K562 (cell line): ENCODE data around the gene BPHL. TPM values are rescaled to one million over a fixed set of nuclear protein-coding genes. Genes with fewer than 3 reads are reported as not detected.

ENCODE experiments used
- AFF4 ChIP-seq: sonication (generic); formaldehyde crosslinking; IDR thresholded peaks from 2 replicates; pipeline ENCODE4 v1.8.0; 2023; ENCODE audit warnings: mild to moderate bottlenecking, missing genetic modification reagents
- CTBP1 ChIP-seq: fragments of 450-650 bp; IDR thresholded peaks from 2 replicates; pipeline ENCODE4 v1.6.1; 2016; ENCODE audit warnings: borderline replicate concordance
- E2F1 ChIP-seq: sonication (generic); formaldehyde crosslinking; IDR thresholded peaks from 2 replicates; pipeline ENCODE4 v1.8.1; 2023; ENCODE audit warnings: mild to moderate bottlenecking, missing genetic modification reagents, moderate library complexity
- E2F8 ChIP-seq: fragments of 450-650 bp; IDR thresholded peaks from 2 replicates; pipeline ENCODE4 v1.7.1; 2018; ENCODE audit warnings: mild to moderate bottlenecking, low read depth; ENCODE audit not compliant: partially characterized antibody
- MAX ChIP-seq: sonication (generic); formaldehyde crosslinking; IDR thresholded peaks from 2 replicates; pipeline ENCODE4 v1.9.0; 2022; ENCODE audit warnings: mild to moderate bottlenecking, missing genetic modification reagents
- NR1H2 ChIP-seq: sonication (generic); formaldehyde crosslinking; IDR thresholded peaks from 2 replicates; pipeline ENCODE4 v1.4.0; 2020; ENCODE audit warnings: mild to moderate bottlenecking, missing genetic modification reagents
- RBFOX2 ChIP-seq: fragments of 200-400 bp; formaldehyde crosslinking; IDR thresholded peaks from 2 replicates; pipeline ENCODE4 v1.6.1; 2017; ENCODE audit warnings: low read depth, mild to moderate bottlenecking, low read length, moderate library complexity
- RBM25 ChIP-seq: fragments of 200-400 bp; formaldehyde crosslinking; IDR thresholded peaks from 2 replicates; pipeline ENCODE4 v1.6.1; 2018; ENCODE audit warnings: low read length, low read depth, moderate library complexity; ENCODE audit not compliant: severe bottlenecking
- TARDBP ChIP-seq: fragments of 450-650 bp; IDR thresholded peaks from 2 replicates; pipeline ENCODE4 v1.6.1; 2016
- ZBTB2 ChIP-seq: fragments of 450-650 bp; IDR thresholded peaks from 2 replicates; pipeline ENCODE4 v1.6.1; 2016; ENCODE audit warnings: antibody characterized with exemption
- ZBTB9 ChIP-seq: fragments of 450-650 bp; formaldehyde crosslinking; IDR thresholded peaks from 2 replicates; pipeline ENCODE4 v1.4.0; 2020; ENCODE audit warnings: mild to moderate bottlenecking, moderate library complexity
- ZNF431 ChIP-seq: sonication (generic); formaldehyde crosslinking; IDR thresholded peaks from 2 replicates; pipeline ENCODE4 v1.8.0; 2022; ENCODE audit warnings: mild to moderate bottlenecking, missing genetic modification reagents
- ZNF639 ChIP-seq, 2 experiments: fragments of 200-800 bp in 1 of 2; sonication (Bioruptor generic) in 1 of 2; sonication (generic) in 1 of 2; formaldehyde crosslinking in 1 of 2; IDR thresholded peaks in 1 of 2; conservative IDR thresholded peaks in 1 of 2; 2 replicates each; pipeline versions ENCODE4 v1.5.0 to v1.6.1; 2016 to 2020; ENCODE audit warnings: missing compliant biosample characterization in 1 of 2, missing genetic modification characterization in 1 of 2, missing genetic modification reagents in 1 of 2
- polyA plus RNA-seq, 8 experiments: library from polyadenylated mRNA; depleted of rRNA in 4 of 8; stranded (reverse) in 5 of 8; unstranded in 3 of 8; fragments of >200 nt; fragmentation: Nextera tagmentation in 2 of 8; fragmentation: Illumina TruSeq in 1 of 8; extraction: Ambion mirVana in 2 of 8; extraction: Trizol in 1 of 8; gene quantifications; 2 replicates each; pipeline versions ENCODE4 v1.2.1 to v1.2.3, GENCODE V29; 2011 to 2014; ENCODE audit warnings: inconsistent platforms in 1 of 8, missing spikeins in 1 of 8
- total RNA-seq, 7 experiments: library from RNA; depleted of rRNA in 6 of 7; stranded (reverse); fragments of >200 nt in 6 of 7; fragmentation: Illumina TruSeq in 2 of 7; extraction: Trizol in 2 of 7; gene quantifications; 2 replicates each; pipeline versions ENCODE4 v1.2.1 to v1.2.3, GENCODE V29; 2011 to 2021; ENCODE audit warnings: low replicate concordance in 1 of 7

Gene BPHL
- total and polyA plus RNA-seq, 9 of the 15 experiments (the other 6 are each of a cell fraction or from before 2014, with no cell fraction given), result 3.5 to 17.4 (median 8.2) TPM

- TF ChIP-seq E2F1 (CRISPR knock-in tag), result peak; percentile 83; the same call in 1 of the 2 replicates
- peak; percentile 89 for TF ChIP-seq RBFOX2
- TF ChIP-seq NR1H2, result 0 out of 2 replicates have a peak, but pooled peaks have one; percentile 56
- peak; percentile 90 for TF ChIP-seq ZBTB2
- TF ChIP-seq ZNF639 (CRISPR knock-in tag; conservative IDR thresholded peaks at IDR 0.05 in 1 of 2, IDR thresholded peaks at IDR 0.05 in 1 of 2), result peak in 1 of 2 experiments; percentile 90; a peak in 2 of 4 replicates
- no peak; the same call in 1 of the 2 replicates for TF ChIP-seq ZBTB9
- TF ChIP-seq TARDBP, result peak; percentile 13; the same call in 1 of the 2 replicates
- TF ChIP-seq E2F8, result peak; percentile 32
- peak; percentile 13 for TF ChIP-seq RBM25
- peak; percentile 94 for TF ChIP-seq CTBP1
- TF ChIP-seq AFF4 (CRISPR knock-in tag), result 0 out of 2 replicates have a peak, but pooled peaks have one; percentile 80
- TF ChIP-seq MAX (CRISPR knock-in tag), result peak; percentile 84
- TF ChIP-seq ZNF431 (CRISPR knock-in tag), result peak; percentile 66; the same call in 1 of the 2 replicates
Observed at GRCh38 chr6:3118353-3119039, at the start of gene BPHL (continued).
